ENCODE measurements around the gene GPATCH4.

DNA sequence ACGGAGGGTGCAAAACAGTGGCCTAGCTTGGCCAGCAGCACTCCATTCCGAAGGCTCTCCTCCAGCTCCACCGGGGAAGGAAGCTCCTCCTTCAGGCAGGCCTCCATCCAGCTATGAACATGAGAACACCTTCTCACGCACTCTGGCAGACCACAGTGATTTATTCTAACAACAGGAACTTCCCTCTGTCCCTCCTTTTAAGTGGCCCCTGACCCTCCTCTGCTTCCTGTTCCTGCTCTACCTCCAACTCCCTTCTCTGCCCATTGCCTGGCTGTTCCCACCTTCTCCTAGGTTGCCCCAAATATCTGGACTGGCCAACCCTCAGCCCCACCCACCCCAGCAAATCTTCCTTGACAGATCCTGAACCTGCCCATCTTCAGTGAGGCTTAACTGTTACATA is 34.8 kb downstream of the GPATCH4 start:
- TF ChIP-seq ZFP3 (CRISPR knock-in tag; IDR thresholded peaks at IDR 0.05) (no peak), TCF4 (CRISPR knock-in tag; IDR thresholded peaks at IDR 0.05; ENCODE audit: borderline replicate concordance) (no peak), TSHZ2 (CRISPR knock-in tag; IDR thresholded peaks at IDR 0.05) (no peak), ZNF70 (CRISPR knock-in tag; IDR thresholded peaks at IDR 0.05) (no peak), ESRRG (CRISPR knock-in tag; IDR thresholded peaks at IDR 0.05) (no peak), ISL1 (CRISPR knock-in tag; IDR thresholded peaks at IDR 0.05) (no peak), GLIS3 (CRISPR knock-in tag; IDR thresholded peaks at IDR 0.05) (no peak)
- TF ChIP-seq, protein P1, sequence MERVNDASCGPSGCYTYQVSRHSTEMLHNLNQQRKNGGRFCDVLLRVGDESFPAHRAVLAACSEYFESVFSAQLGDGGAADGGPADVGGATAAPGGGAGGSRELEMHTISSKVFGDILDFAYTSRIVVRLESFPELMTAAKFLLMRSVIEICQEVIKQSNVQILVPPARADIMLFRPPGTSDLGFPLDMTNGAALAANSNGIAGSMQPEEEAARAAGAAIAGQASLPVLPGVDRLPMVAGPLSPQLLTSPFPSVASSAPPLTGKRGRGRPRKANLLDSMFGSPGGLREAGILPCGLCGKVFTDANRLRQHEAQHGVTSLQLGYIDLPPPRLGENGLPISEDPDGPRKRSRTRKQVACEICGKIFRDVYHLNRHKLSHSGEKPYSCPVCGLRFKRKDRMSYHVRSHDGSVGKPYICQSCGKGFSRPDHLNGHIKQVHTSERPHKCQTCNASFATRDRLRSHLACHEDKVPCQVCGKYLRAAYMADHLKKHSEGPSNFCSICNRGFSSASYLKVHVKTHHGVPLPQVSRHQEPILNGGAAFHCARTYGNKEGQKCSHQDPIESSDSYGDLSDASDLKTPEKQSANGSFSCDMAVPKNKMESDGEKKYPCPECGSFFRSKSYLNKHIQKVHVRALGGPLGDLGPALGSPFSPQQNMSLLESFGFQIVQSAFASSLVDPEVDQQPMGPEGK (CRISPR knock-in tag; IDR thresholded peaks at IDR 0.05; ENCODE audit: borderline replicate concordance), result no peak
